MV-4-11 (cell line): ENCODE measurements around the gene RAB11FIP5.
"Not testable (repeated sequence)": the region's sequence is repeated elsewhere in the genome, so short reads cannot be mapped to it uniquely, and the experiment has no call there.

Experiments
- DNase-seq: peaks from one replicate; lab custom pipeline; 2025; lab: John Stamatoyannopoulos, UW

The RAB11FIP5 gene

DNA sequence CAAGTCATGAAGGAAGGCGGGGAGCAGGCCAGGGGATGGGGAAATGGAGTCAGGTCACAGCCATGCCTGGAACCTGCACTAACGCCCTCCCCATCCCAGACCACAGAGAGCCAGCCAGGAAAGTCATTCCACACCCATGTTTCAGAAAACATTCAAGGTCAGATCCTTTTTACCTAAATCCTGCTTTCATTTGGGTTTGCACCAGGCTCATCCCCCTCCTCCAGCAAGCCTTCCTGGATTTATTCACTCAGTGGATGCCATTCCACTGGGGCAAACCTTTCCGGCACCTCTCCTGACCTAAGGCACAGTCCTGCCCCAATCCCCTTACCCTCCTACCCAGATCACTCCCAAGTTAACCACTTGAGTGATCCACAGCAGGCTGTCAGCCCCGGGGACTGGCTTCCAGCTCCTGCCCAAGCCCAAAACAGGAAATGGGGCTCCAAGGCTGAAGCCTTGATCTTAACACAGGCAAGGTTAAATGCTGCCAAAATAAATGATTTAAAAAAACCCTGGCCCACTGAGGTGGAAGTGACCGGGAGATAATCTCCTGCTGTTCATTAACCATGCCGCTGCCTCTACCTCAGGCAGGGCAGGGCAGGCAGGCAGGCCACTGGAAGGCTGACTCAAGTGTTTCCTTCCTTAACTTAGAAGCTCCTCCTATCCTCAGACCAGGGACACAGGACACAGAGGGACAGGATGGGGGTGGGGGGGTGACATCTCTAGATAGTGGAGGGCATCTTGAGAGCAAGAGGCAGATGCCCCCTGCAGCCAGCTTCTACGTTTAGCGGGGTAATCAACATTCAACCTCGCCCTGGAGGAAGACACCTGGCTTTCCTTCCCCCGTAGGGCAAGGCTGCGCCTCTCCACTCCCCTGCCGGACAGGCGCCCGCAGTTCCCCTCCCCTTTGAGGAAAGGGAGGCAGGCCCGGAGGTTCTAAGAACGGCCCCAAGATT lies 1.4 kb downstream of the RAB11FIP5 start:
- DNase-seq = no peak

DNA sequence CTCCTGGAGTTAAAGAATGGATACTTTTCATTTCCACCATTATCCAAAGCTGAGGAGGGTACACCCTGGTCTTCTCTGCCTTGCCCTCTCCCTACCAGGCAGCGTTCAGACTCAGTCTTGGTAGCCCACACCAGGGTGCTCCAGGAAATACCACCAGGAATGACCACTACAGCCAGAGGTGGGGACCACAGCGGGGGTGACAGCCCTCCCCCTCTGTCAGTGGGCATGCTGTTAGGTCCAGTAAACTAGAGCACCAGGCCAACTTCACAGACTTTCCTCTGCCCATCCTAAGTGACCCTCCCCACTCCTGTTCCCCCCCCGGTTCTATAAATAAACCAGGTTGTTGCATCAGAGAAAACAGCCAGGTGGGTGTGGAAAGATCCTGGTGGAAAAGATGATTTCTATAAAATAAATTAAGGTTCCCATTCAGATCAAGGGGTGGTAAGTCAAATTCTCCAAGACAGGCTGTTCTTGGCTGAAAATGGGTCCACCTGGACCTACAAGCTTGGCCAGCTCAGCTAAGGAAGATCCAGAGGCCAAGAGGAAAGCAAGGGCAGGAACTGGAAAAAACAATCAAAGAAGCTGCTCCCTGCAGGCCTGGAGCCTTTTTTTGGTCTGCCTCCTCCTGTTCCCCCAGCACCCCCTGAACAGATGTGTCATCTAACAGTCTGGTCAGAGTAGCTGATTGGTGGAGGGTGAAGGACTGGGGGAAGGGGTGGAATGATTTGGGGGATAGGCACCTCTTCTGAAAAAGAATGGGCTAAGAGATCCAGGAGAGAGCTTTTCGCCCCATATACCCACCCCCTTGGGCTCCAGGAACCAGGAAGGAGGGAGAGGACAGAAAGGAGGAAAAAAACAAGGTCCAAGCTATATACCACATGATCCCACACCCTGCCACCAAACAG lies 2.3 kb downstream of the RAB11FIP5 start:
- DNase-seq = no peak

DNA sequence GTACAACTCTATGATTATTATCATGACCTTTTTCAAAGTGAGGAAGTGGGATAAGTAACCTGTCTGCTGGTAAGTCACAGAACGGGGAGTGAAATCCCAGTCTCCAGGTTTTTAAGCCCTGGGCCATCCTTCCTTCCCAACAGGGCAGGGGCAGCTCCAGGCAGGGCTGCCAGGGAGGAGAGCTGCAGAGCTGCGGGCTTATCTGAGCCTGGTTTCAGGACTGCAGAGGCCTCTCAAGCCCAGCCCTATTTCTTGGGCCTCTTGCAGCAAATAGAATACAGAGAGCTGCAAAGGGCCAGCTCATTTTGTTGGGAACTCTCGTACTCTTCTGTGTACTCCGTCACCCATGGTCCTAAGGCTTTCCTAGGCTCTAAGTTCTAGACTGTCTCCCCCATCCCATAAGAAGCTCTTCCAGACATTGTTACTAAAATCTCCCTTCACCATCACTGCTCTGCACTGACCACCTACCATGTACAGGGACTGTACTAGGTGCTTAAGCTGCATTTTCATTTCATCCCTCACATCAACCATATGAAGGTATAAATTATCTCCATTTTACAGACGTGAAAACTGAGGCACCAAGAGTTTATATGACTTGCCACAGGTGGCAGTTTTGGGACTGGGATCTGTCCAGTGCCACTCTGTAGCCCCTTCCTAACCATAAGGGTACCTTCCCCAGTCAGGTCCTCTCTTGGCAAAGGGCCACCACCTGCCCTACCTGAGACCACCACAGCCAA lies 3.1 kb downstream of the RAB11FIP5 start:
- DNase-seq = no peak

GRCh38 chr2:73107211-73107926 lies 5.4 kb downstream of the RAB11FIP5 start:
- no peak for DNase-seq

DNA sequence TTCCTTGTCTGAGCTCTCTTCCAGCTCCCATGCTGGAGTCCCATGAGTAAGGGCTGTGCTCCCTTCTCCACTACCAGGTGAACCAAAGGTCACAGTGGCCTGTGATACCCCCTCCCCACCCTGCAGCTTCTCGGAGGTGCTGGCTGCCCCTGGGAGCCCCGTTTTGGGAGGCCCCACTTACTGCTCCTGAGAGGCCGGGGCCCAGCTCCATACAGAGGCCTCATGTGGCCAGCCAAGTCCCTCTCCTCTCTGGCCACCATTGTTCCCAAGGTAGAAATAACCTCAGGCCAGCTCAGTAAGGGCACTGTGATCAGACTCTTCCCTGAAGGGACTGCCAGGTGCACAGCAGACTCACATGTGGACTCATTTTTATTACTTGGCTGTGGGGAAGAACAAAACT lies 6.0 kb downstream of the RAB11FIP5 start:
- no peak for DNase-seq

DNA sequence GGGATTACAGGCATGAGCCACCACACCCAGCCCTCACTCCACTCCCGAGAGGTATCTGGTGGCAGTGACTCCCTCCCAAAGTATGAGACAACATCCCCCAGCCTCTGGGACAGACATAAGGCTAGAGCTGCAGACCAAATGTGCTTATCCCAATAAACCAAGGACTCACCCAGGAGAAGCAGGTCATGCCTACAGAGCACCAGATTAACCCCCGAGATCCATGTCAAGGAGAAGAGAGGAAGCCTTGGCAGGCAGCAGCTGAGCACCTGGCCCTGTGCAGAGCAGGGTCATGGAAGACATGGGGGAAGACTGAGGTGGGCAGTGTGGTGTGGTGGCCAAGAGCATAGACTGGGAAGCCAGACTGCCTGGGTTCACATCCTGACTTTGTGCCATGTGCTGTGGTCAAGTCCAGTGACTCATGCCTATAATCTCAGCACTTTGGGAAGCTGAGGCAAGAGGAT lies 7.2 kb downstream of the RAB11FIP5 start:
- DNase-seq = no peak

- no peak for DNase-seq
These were observed 7.8 kb downstream of the RAB11FIP5 start for GRCh38 chr2:73104933-73105332.

- DNase-seq = no peak
These were observed 9.7 kb downstream of the RAB11FIP5 start for GRCh38 chr2:73103018-73103542.

DNA sequence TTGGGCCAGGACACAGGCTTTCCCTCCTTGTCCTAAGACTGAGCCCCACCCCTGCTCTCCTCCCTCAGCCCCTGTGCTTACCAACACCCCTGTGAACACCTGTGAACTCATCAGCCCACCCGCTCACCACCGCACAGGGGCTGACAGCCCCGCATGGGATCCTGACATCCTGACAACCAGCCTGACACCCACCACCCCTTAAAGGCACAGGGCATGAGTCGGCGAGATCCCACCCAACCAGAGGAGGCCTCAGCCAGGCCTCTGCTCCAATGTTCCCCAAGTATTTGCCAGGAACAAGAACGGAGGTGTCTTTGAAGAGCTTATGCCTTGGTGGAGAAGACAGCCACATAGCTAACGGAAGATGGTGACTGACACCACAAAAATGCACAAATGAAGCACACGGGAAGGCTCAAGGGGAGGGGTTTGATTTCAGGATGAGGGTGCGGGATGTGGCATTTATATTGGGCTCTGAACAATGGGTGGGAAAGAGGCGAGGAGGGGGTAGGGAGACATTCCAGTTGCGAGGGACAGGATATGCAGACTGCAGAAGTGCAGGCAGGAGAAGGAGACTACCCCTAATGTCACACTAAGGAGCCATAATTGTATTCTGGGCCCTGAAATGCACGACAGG lies 11.0 kb downstream of the RAB11FIP5 start:
- DNase-seq = no peak

DNA sequence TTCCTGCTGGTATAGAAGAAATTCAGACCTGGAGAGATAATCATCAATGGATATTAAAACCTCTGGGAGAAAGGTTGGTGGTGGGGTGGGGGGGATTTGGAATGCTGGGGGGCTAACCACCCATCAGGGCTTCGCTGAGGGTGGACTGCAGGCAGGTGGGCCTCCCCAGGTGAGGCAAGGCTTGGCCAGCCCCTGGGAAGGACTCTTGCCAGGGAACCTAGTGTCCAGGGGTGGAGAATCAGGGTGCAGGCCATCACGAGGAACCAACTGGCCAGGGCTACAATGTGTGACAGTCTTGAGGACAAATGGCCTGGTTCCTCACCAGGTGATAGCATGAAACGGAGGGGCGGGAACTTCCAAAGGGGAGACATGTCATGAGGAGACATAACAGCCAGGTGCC lies 11.8 kb downstream of the RAB11FIP5 start:
- DNase-seq = no peak

GRCh38 chr2:73099486-73099885 lies 13.3 kb downstream of the RAB11FIP5 start:
- DNase-seq = no peak

DNA sequence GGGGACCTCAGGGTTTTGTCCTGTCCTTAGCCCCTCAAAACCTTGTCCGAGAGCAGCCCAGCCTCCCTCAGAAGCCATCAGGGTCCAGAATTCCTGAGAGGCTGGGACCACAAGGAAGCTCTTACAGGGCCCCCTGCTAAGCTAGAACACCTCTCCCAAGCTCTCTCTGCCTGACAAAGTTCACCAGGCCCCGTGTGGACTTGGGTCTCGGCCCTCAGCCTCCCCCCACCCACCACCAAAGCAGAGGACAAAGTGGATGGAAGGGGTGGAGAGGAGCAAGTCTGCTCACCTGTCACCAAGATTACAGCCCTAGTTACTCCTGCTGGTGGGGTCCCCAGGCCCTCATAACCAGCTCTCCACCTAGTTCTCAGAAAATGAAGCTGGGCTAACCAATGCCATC lies 16.8 kb downstream of the RAB11FIP5 start:
- DNase-seq = no peak

DNA sequence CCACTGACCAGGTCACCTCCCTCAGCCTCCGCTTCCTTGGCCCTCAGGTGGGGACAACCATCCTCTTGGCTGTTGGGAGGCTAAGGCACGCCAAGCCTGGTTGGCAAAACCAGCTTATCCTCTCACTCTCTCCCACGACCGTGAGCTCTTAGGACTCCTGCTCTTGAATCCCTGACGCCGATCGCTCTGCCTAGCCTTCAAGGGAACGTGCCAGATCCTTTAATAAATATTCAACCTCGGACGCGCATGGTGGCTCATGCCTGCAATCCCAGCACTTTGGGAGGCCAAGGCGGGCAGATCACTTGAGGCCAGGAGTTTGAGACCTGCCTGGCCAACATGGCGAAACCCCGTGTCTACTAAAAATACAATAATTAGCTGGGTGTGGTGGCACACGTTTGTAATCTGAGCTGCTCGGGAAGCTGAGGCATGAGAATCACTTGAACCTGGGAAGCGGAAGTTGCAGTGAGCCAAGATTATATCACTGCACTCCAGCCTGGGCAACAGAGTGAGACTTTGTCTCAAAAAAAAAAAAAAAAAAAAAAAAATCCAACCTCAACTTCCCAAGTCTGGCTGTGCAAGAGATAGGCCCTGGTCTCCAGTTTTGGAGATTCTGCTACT lies 19.0 kb downstream of the RAB11FIP5 start:
- DNase-seq = not testable (repeated sequence)

GRCh38 chr2:73092146-73092783 lies 20.5 kb downstream of the RAB11FIP5 start:
- no peak for DNase-seq

DNA sequence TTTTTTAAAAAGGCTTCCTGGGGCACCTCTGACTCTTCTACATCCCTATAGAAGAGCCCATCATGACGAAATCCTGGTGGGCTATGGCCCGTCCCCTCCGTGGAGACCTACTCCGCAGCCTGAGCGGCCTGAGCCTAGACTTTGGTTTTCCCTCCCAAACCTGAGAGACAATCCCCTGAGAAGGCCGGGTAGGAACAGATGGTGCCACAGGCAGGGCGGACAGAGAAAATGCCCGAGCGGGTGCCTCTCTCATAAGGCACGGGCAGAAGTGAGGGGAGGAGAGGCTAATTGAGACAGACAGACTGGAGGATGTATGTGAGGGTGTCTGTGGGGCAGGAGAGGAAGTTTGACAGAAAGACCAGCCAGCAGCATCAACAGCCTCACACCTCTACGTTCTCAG lies 21.1 kb downstream of the RAB11FIP5 start:
- no peak for DNase-seq

DNA sequence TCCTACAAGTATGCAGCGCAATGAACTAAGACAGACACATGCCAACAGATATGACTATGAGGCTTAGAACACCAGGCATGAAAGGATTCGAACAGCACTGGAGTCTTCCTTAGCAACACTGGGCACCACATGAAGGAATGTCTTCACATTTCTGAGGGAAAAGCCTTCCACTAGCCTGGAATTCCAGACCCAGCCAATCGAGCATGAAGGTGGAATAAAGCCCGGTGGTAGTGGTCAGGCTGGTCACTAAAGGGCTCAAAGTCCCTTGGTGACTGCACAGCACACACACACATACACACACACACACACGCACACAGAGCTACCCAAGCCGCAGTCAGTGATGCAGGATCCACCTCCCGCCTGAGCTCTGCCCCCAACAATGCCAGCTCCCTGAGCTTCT lies 21.6 kb downstream of the RAB11FIP5 start:
- no peak for DNase-seq

GRCh38 chr2:73089270-73090030 lies 23.3 kb downstream of the RAB11FIP5 start:
- DNase-seq = no peak

DNA sequence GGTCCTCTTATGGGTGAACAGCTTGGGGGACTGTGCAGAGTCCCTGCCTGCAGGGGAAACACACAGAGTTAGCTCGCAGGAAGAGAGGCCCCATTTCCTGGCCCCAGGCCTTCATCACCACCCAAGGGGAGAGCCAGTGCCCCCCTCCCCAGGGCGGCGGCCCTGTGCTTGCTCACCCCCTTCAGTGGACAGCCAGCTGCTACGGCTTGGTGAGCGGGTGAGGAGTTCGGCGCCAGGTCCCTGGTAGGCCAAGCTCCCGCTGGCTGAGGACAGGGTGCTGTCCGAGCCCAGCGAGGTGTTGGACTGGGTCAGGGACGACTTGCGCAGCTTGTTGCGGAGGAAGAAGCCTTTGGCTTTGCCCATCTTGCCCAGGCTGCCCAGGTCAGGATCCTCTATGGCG lies 24.0 kb downstream of the RAB11FIP5 start:
- no peak for DNase-seq

DNA sequence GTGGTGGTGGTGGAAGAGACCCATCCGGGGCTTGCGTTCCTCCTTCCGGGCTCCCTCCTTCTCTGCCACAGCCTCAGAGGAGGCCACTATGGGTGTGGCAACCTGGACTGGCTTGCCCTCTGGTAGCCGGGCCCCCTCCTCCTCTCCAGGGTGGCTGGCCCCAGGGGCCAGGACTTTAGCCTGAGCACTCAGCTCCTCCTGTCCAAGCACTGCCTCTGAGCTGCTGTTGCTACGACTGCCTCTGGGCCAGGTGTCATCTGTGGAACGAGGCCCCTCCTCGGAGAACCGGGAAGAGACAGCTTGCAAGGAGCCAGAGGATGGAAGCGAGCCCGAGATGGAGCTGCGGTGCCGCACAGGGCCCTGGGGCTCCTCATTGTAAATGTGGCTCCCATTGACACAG lies 24.5 kb downstream of the RAB11FIP5 start:
- no peak for DNase-seq
